NCI-H1105 (cell line): Measurements from ENCODE around the gene EYS.
A peak's percentile ranks its signal among the peaks of the same experiment; 100 is the strongest.
"Not testable (repeated sequence)": the region's sequence is repeated elsewhere in the genome, so short reads cannot be mapped to it uniquely, and the experiment has no call there.

Source experiments
- DNase-seq: peaks from one replicate; lab custom pipeline; 2025; lab: John Stamatoyannopoulos, UW

EYS gene

GRCh38 chr6:63788569-63788968 is 1918.5 kb downstream of the EYS start:
- DNase-seq = no peak

GRCh38 chr6:63787021-63787420 is 1920.0 kb downstream of the EYS start:
- DNase-seq = no peak

GRCh38 chr6:63785006-63785405 is 1922.0 kb downstream of the EYS start:
- DNase-seq = no peak

- no peak for DNase-seq
These were observed 1923.9 kb downstream of the EYS start for GRCh38 chr6:63783096-63783495.

- DNase-seq = no peak
These were observed 1932.1 kb downstream of the EYS start for GRCh38 chr6:63774961-63775360.

- DNase-seq = no peak
These were observed 1933.8 kb downstream of the EYS start for GRCh38 chr6:63773200-63773599.

GRCh38 chr6:63765828-63766227 is 1941.2 kb downstream of the EYS start:
- DNase-seq = no peak

GRCh38 chr6:63764318-63764916 is 1942.6 kb downstream of the EYS start:
- peak; percentile 29 for DNase-seq

GRCh38 chr6:63760199-63760598 is 1946.8 kb downstream of the EYS start:
- DNase-seq = no peak

GRCh38 chr6:63759605-63760105 is 1947.4 kb downstream of the EYS start:
- no peak for DNase-seq

- no peak for DNase-seq
These were observed 1949.2 kb downstream of the EYS start for GRCh38 chr6:63757826-63758225.

GRCh38 chr6:63757275-63757674 is 1949.8 kb downstream of the EYS start:
- not testable (repeated sequence) for DNase-seq

- DNase-seq = no peak
These were observed 1956.6 kb downstream of the EYS start for GRCh38 chr6:63750400-63750799.

GRCh38 chr6:63745784-63746183 is 1961.2 kb downstream of the EYS start:
- DNase-seq = no peak

- no peak for DNase-seq
These were observed 1962.2 kb downstream of the EYS start for GRCh38 chr6:63744810-63745209.

GRCh38 chr6:63743691-63744090 is 1963.3 kb downstream of the EYS start:
- no peak for DNase-seq

- DNase-seq = no peak
These were observed 1965.0 kb downstream of the EYS start for GRCh38 chr6:63742060-63742459.

- no peak for DNase-seq
These were observed 1966.3 kb downstream of the EYS start for GRCh38 chr6:63740709-63741108.

GRCh38 chr6:63739094-63739687 is 1967.8 kb downstream of the EYS start:
- no peak for DNase-seq

- not testable (repeated sequence) for DNase-seq
These were observed 1968.8 kb downstream of the EYS start for GRCh38 chr6:63738190-63738589.

- no peak for DNase-seq
These were observed 1972.1 kb downstream of the EYS start for GRCh38 chr6:63734923-63735322.

GRCh38 chr6:63732336-63732735 is 1974.7 kb downstream of the EYS start:
- DNase-seq = no peak

- no peak for DNase-seq
These were observed 1975.1 kb downstream of the EYS start for GRCh38 chr6:63731930-63732329.

GRCh38 chr6:63730311-63730710 is 1976.7 kb downstream of the EYS start:
- DNase-seq = no peak
